ENCODE data around the gene NFIC.

GRCh38 chr19:3336351-3336679 is 30.1 kb upstream of the NFIC start:
- TF ChIP-seq EZH2 (IDR thresholded peaks at IDR 0.05; ENCODE audit: borderline replicate concordance, low read length) = no peak
- TF ChIP-seq CTCF (conservative IDR thresholded peaks at IDR 0.05 in 1 of 2, IDR thresholded peaks at IDR 0.05 in 1 of 2; ENCODE audit: extremely low read depth in 1 of 2, insufficient read depth in 1 of 2, low read depth in 1 of 2, low read length in 2 of 2) = no peak

Measured in mammary epithelial cell (primary cell).